DOHH2 (cell line): ENCODE data around the gene KLRG1.
A peak's percentile ranks its signal among the peaks of the same experiment; 100 is the strongest.

Source experiments
- H3F3A ChIP-seq: fragments of 200-600 bp; sonication (generic), shearing (Covaris generic); 2 replicates; pipeline ENCODE4 v1.6.0; 2016; ENCODE audit warnings: antibody characterized with exemption, mild to moderate bottlenecking; ENCODE audit not compliant: control insufficient read depth, insufficient read depth
- H3K27ac ChIP-seq: fragments of 200-600 bp; sonication (generic); 2 replicates; pipeline ENCODE4 v1.5.1; 2014; ENCODE audit warnings: low read depth, mild to moderate bottlenecking, low read length, moderate library complexity
- H3K27me3 ChIP-seq: fragments of 200-600 bp; sonication (generic); 2 replicates; pipeline ENCODE4 v1.6.1; 2014; ENCODE audit warnings: mild to moderate bottlenecking, low read length, mixed read lengths; ENCODE audit not compliant: control insufficient read depth
- H3K36me3 ChIP-seq: fragments of 200-600 bp; sonication (generic); 2 replicates; pipeline ENCODE4 v1.6.1; 2014; ENCODE audit warnings: mild to moderate bottlenecking, low read length, moderate library complexity, mixed read lengths; ENCODE audit not compliant: control insufficient read depth
- H3K4me1 ChIP-seq: fragments of 200-600 bp; sonication (generic); 2 replicates; pipeline ENCODE4 v1.6.1; 2014; ENCODE audit warnings: mild to moderate bottlenecking, low read length, mixed read lengths; ENCODE audit not compliant: control insufficient read depth
- H3K4me2 ChIP-seq: fragments of 200-600 bp; sonication (generic); 2 replicates; pipeline ENCODE4 v1.6.0; 2014; ENCODE audit warnings: mild to moderate bottlenecking, low read length, moderate library complexity
- H3K4me3 ChIP-seq: fragments of 200-600 bp; sonication (generic); 2 replicates; pipeline ENCODE4 v1.5.1; 2014; ENCODE audit warnings: mild to moderate bottlenecking, low read length, mixed read lengths
- H3K79me2 ChIP-seq: fragments of 200-600 bp; sonication (generic); 2 replicates; pipeline ENCODE4 v1.6.1; 2014; ENCODE audit warnings: mild to moderate bottlenecking, low read length, mixed read lengths; ENCODE audit not compliant: control insufficient read depth
- H3K9me2 ChIP-seq: fragments of 200-600 bp; sonication (generic); replicated peaks from 2 replicates; pipeline ENCODE4 v1.6.1; 2014; ENCODE audit warnings: mild to moderate bottlenecking, low read length, mixed read lengths; ENCODE audit not compliant: control insufficient read depth
- H3K9me3 ChIP-seq: fragments of 200-600 bp; sonication (generic); 2 replicates; pipeline ENCODE4 v1.6.1; 2014; ENCODE audit warnings: antibody characterized with exemption, low read length, mixed read lengths; ENCODE audit not compliant: control insufficient read depth, insufficient read depth
- H4K20me1 ChIP-seq: fragments of 200-600 bp; sonication (generic); 2 replicates; pipeline ENCODE4 v1.6.0; 2014; ENCODE audit warnings: low read depth, mild to moderate bottlenecking, antibody characterized with exemption, low read length, moderate library complexity; ENCODE audit not compliant: control insufficient read depth, insufficient read depth
- EZH2phosphoT487 ChIP-seq: fragments of 200-600 bp; sonication (generic); IDR thresholded peaks from 2 replicates; pipeline ENCODE4 v1.6.1; 2017; ENCODE audit warnings: borderline replicate concordance, mild to moderate bottlenecking, antibody characterized with exemption, low read length, moderate library complexity, mixed read lengths
- TF ChIP-seq, protein P1 (sequence below): fragments of 200-600 bp; sonication (generic); IDR thresholded peaks from one replicate; pipeline ENCODE4 v1.5.1; 2014; ENCODE audit warnings: antibody characterized with exemption, mild to moderate bottlenecking, low read depth, low read length; ENCODE audit not compliant: poor library complexity, severe bottlenecking

KLRG1 gene

DNA sequence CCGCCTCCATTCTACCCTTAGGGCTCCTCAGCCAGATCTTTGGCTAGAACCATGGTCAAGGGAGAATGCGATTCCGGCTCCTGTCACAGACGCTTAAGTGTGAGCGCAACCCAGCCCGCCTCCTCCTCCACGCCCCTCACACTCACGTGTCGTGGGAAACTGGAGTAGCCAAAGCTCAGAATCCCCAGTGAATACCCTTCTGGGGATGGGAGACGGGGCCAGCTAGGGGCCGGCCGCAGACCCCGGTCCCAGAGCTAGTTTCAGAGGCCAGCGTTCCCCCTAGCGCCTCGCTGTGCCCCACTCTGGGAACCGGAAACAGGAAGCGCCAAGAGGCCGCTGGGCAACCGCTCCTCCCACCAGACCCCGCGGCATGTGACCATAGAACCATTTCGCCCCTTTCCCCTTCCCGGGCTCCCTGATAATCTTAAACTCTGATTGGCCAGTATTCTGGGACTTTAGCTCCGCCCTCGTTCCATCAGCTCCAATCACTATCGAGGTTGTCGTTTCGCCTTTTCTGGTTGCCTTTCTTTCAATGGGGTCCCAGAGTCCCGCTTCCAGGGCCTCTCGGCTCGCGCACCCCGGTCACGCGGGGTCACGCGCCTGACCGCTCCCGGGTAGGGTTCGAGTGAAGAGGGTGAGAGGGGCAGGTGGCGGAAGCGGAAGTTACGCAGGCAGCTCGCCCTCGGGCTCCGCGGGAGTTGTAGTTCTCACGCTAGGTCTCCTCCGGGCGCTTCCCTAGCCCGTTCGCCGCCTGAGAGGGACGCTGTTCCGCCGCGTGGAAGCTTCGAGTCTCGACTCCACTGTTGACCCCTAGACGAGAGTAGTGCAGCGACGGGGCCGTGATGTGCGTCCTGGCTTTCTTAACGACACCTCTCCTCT is 39.8 kb upstream of the KLRG1 start, which contains the start of gene M6PR:
Gene M6PR, minus strand, starts transcription at position 304 of the 879 bp plus-strand sequence. CDS start 3,241 bp downstream, outside the sequence.
- peak within 1 kb of the TSS; percentile 98 for H3K4me3 ChIP-seq
- peaks cover 17% of the 10 kb centered on the region for H4K20me1 ChIP-seq
- no peak for TF ChIP-seq EZH2phosphoT487
- TF ChIP-seq, protein P1, sequence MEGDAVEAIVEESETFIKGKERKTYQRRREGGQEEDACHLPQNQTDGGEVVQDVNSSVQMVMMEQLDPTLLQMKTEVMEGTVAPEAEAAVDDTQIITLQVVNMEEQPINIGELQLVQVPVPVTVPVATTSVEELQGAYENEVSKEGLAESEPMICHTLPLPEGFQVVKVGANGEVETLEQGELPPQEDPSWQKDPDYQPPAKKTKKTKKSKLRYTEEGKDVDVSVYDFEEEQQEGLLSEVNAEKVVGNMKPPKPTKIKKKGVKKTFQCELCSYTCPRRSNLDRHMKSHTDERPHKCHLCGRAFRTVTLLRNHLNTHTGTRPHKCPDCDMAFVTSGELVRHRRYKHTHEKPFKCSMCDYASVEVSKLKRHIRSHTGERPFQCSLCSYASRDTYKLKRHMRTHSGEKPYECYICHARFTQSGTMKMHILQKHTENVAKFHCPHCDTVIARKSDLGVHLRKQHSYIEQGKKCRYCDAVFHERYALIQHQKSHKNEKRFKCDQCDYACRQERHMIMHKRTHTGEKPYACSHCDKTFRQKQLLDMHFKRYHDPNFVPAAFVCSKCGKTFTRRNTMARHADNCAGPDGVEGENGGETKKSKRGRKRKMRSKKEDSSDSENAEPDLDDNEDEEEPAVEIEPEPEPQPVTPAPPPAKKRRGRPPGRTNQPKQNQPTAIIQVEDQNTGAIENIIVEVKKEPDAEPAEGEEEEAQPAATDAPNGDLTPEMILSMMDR, result peak; percentile 57
- H3K4me1 ChIP-seq, result peaks cover 32% of the 10 kb centered on the region
- H3K79me2 ChIP-seq, result peaks cover 68% of the 10 kb centered on the region
- peak within 1 kb of the TSS; percentile 83 for H3K27ac ChIP-seq
- H3K4me2 ChIP-seq, result peak within 1 kb of the TSS; percentile 65
- peaks cover 9% of the 10 kb centered on the region; the same call in 1 of the 2 replicates for H3K9me3 ChIP-seq
- no peaks in the 10 kb centered on the region for H3K27me3 ChIP-seq
- H3K9me2 ChIP-seq, result no peaks in the 10 kb centered on the region
- peaks cover 64% of the 10 kb centered on the region for H3K36me3 ChIP-seq
- peaks cover 4% of the 10 kb centered on the region; the same call in 1 of the 2 replicates for H3F3A ChIP-seq

DNA sequence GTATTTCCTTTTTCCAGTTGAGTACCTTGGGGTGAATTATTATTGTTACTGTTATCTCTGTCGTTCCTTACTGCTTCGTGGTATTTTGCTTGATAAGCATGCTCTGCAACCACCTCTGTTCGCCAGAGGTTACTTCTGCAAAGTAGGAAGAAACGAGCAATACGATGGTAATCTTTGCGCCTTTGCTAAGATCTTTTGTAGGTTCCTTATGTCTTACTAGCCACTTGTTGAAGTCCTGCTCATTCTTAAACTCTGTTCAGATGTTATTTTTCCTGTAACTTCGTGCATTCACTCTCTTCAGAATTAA is 39.2 kb upstream of the KLRG1 start:
- Histone ChIP-seq H3K9me3 (peaks cover 9% of the 10 kb centered on the region; the same call in 1 of the 2 replicates), H3K27me3 (no peaks in the 10 kb centered on the region), H4K20me1 (peaks cover 17% of the 10 kb centered on the region), H3K36me3 (peaks cover 58% of the 10 kb centered on the region), H3K79me2 (peaks cover 66% of the 10 kb centered on the region), H3F3A (peaks cover 4% of the 10 kb centered on the region; the same call in 1 of the 2 replicates), H3K4me2 (peak overlapping the region; percentile 65), H3K9me2 (no peaks in the 10 kb centered on the region), H3K4me3 (peak overlapping the region; percentile 98), H3K4me1 (peaks cover 32% of the 10 kb centered on the region), H3K27ac (peak overlapping the region; percentile 83)
- TF ChIP-seq, protein P1, result no peak
- no peak for TF ChIP-seq EZH2phosphoT487

DNA sequence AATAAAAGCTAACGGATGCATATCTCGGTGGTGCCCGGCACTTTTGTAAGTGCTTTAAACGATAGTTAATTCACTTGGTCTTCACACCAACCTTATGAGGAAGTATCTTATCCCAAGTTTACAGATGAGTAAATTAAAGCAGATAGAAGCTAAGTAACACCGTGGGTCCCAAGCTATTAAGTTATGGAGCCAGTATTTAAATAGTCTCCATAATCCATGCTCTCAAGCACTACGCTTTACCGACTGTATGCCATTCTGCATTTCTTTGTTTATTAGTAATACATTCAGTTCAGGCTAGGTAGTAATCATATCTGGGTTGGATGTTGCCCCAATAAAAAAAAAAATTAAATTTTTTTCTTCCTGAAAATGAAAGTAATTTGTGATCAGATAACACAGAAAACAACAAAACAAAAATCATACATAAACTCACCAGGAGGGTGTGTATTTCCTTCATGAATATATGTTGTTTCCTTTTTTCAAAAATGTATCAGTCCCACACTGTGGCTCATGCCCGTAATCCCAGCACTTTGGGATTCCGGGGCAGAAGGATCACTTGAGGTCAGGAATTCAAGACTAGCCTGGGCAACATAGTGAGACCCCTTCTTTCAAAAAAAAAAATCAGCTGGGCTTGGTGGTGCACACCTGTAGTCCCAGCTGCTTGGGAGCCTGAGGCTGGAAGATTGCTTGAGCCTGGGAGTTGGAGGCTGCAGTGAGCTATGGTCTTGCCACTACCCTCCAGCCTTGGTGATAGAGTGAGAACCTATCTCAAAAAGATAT is 38.5 kb upstream of the KLRG1 start:
- peaks cover 53% of the 10 kb centered on the region for H3K36me3 ChIP-seq
- TF ChIP-seq EZH2phosphoT487, result no peak
- TF ChIP-seq, protein P1, result peak; percentile 13
- peaks cover 59% of the 10 kb centered on the region for H3K79me2 ChIP-seq
- H3K27ac ChIP-seq, result peak overlapping the region; percentile 83
- peaks cover 12% of the 10 kb centered on the region; the same call in 1 of the 2 replicates for H3K9me3 ChIP-seq
- H4K20me1 ChIP-seq, result peaks cover 17% of the 10 kb centered on the region
- peaks cover 32% of the 10 kb centered on the region for H3K4me1 ChIP-seq
- peak overlapping the region; percentile 98 for H3K4me3 ChIP-seq
- peaks cover 4% of the 10 kb centered on the region; the same call in 1 of the 2 replicates for H3F3A ChIP-seq
- no peaks in the 10 kb centered on the region for H3K9me2 ChIP-seq
- peak overlapping the region; percentile 65 for H3K4me2 ChIP-seq
- H3K27me3 ChIP-seq, result no peaks in the 10 kb centered on the region
